Dermis microvascular lymphatic vessel endothelial cell (primary cell): ENCODE results near the gene ALDH1A2. TPM values are rescaled to one million over a fixed set of nuclear protein-coding genes. Genes with fewer than 3 reads are reported as not detected.
"Not testable (repeated sequence)": the region's sequence is repeated elsewhere in the genome, so short reads cannot be mapped to it uniquely, and the experiment has no call there.

Experiments used
- DNase-seq, 2 donors: peaks; one replicate each; pipeline versions ENCODE4 v3.0.0 to v3.0.0-alpha.2; 2010; ENCODE audit warnings: low read depth in 2 of 2
- total RNA-seq: library from RNA; depleted of rRNA; stranded (reverse); fragments of >200 nt; gene quantifications from 2 replicates; pipeline ENCODE4 v1.2.1, GENCODE V29; 2014

Gene ALDH1A2
- total RNA-seq, 1 donor from 2014 or later = 33.5 TPM

DNA sequence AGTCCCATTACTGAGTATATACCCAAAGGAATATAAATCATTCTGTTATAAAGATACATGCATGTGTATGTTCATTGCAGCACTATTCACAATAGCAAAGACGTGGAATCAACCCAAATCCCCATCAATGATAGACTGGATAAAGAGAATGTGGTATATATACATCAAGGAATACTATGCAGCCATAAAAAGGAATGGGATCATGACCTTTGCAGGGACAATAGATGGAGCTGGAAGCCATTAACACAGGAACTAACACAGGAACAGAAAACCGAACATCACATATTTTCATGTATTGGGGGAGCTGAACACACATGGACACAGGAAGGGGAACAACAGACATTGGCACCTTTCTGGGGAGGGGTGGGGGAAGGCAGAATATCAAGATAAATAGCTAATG lies 65.8 kb downstream of the ALDH1A2 start:
- not testable (repeated sequence) for DNase-seq

DNA sequence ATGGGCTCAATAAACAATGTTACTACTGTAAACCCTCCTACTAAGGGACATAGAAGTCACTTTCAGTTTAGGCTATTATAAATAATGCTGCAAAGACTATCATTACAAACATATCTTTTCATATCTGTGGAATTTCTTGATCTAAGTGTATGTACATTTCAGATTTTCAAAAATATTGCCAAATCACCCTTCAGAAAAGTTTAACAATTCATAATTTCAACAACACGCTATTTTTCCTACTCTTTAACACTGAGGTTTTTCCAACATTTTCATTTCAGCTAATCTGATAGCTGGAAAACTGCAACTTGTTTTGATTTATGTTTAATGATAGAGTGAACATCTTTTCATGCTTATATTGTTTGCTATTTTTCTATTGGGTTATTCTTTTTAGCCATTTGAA lies 69.0 kb downstream of the ALDH1A2 start:
- no peak for DNase-seq

DNA sequence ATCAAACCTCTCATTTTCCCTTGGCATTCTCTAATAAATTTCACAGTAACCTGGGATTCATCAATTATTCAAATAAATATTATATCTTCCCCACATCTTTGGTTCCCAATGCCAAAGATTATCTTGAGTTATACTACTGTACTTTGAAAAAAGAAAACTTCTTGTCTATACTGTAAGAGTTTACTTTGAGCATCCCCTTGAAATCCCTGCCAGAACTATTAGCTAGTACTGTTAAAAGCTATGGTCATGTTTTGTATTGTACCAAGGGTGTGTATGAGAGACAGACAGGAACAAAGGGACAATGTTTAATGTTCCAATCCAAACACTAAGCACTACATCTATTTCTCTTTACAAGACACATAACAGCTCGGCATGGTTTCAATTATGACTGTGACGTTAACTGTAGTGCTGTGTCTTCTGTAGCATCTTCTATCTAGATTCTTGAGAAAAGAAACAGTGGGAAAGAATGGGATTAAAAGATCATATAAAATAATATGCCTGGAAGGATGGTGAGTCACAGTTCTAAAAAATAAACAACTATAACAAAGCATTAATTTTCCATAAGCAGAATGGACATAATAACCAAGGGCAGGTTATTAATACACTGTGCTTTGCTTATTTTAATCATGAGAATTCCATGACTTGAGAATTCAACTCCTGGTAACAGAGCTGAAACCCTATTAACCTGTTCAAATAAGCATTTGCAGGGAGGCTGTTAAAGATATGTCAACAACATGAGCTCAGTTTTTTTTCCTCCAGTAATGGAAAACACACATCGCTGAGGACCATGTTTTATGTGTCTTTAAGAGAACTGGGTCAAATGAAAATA lies 71.1 kb downstream of the ALDH1A2 start:
- DNase-seq = peak in 1 of 2 donors; percentile 28

DNA sequence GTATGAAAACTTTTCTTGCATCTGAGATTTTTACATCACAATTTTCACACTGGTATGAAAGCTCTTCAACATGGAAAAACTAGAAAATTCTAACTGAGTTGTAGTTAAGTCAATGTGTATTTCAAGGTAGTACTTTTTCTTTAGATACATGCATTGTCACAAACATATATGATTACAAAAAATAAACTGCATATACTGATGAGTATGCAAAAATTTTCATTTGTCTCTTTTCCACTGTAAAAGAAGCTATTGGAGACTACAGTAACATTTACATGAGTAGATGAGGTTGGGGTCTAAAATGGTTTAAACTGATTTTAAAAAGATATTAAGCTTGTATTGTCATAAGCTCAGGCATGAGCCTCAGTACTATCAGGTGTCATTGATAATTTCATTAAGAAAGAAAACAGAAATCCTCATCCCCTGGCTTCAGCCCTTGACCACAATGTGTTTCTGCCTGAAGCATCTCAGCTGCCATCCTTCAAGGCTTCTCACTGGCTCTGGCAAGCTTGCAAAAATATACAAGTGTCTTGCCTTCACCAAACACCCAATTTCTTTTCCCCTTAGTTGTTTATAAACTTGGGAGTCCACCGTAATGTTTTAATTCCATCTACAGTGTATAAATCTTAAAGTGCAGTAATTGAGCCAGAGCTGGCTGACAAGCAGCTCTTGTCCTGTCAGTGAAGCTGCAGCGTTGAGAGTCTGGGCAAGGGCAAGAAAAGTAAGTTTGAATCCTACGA lies 71.9 kb downstream of the ALDH1A2 start:
- DNase-seq = no peak

DNA sequence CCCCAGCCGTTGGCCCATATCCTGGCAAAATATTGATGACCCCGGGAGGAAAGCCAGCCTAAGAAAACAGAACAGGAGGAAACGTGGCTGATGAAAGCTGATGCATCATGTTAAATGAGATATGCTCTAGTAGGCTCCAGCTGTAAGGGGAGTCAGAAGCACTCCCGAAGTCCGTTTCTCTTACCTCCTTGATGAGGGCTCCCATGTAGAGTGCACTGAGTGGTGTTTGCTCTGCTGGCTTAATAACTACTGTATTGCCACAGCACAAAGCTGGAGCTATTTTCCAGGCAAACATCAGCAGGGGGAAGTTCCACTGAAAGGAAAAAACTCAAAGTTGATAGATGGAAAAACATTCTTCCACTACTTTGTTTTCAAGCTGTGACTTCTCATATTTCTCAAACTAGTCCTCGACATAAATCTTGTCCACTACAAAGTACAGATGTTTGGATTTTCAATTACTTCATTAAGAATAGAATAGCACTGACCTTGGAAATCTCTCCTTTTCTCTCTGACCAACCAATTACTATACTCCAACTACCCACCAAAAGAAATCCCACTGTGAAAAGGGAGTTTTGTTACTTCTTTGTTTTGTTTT lies 72.7 kb downstream of the ALDH1A2 start:
- peak in 1 of 2 donors; percentile 12 for DNase-seq

DNA sequence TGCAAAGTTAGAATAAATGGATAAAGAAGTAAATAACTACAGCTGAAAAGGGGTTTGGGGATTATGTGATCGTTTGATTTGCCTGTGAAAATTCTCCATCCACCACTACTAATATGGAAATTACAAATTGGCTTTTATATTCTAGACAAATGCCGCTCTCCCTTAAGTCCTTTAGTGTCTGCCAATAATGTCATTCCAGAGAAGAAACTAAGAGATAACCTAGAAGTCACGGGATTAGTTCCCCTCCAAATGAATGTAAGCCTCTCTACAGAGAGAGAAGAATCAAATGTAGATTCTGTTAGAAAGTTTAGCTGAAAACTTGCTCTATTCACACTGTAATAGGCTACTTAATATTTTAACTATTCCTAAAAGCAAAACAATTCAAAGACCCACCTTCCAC lies 92.0 kb downstream of the ALDH1A2 start:
- no peak for DNase-seq

DNA sequence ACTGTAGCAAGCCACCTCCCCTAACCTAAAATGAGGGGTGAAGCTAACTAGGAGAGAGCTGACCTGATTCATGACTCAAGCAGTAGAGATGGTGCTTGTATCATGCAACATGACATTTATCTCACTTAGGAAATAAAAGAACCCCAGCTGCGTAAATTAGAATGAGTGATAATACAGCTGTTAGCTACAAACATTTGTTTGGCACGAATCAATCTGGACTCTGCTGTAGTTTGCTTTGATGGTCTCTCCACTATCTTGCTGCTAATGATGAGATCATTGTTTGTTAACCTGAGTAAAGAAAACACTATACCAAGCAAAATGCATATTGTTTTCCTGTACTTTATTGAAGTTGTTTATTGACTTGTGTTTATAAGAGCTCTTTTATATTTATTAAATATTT lies 92.6 kb downstream of the ALDH1A2 start:
- DNase-seq = no peak

DNA sequence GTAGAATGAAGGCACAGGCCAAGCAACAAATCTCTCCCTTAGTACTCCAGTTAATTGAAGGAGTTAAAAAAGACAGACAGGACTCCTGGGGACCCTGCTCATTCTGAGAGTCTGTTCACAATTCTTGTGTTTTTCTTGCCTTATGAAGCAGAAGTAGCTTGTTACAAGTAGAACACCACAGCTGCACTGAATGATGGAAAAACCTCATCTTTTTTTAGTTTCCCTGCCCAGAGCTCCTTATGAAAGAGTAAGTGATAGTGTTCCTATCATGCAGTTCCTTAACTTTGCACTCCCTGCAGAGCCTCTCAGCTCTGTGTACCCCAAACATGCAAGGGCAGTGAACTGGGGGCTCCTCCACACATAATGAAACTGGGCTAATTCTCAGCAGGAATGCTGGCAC lies 95.5 kb downstream of the ALDH1A2 start:
- no peak for DNase-seq

DNA sequence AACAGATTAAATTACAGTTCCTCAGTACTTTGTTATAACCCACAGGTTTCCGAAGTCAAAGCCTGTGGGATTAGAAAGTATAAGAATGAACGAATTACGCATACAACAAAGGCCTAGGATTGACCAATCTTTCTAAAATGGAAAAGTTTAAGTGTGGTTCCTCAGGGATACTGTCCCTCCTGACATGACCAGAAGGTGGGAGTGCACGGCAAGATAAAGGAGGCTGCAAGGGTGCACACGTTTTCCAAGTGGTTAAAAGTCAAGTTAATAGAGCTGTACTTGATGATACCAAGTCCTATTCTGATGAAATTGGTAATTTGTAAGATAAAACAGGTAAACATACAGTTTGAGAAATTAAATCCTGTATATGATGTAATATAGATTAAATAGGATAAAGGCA lies 96.2 kb downstream of the ALDH1A2 start:
- peak; percentile 7 to 29 for DNase-seq

DNA sequence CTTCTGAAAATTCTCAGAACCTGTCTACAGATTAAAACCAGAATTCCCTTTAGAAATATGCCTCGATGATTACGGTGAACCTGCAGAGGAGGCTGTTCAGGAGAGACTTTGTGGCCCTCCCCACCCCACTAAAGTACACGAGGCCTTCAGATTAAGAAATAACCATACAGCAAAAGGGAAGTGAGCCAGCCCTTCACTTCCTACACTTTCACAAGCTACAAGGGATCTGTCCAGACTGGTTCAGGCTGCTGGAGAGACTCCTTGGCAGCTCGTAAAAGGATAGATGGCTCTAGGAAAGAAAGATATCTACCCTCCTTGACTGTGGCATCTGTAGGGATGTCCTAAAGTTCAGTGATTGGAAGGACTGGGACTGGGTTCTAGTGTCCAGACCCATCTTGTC lies 102.6 kb downstream of the ALDH1A2 start:
- DNase-seq = no peak

DNA sequence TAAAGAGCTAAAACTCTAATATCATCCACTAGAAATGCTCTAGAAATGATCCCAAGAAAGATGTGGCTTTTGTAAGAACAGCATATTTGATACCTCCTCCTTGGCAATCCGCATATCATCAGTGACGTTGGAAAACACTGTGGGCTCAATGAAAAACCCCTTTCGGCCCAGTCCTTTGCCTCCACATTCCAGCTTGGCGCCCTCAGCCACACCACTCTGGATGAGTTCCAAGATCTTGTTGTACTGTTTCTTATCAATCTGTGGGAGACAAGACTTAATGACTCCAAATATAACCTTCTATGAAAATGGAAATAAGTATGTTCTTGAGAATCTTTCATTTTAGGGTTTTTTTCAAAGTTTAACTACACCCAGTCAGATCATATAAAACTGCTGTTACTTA lies 103.6 kb downstream of the ALDH1A2 start:
- no peak for DNase-seq

DNA sequence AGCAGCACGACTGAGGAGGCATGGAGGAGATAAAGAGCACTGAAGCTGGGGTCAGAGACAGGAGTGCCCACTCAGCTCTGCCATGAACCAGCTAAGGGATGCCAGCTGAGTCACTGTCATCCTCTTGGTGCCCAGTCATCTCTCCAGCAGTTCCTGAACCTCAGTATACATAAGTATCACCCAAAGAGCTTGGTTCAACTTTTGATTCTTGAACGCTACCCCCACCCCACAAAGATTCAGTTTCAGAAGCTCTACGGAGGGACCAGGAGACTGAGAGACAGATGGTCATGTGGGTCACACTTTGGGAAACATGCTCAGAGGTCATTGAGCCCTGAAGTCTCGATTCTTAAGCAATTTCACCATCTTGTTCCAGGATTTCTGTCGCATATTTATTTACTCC lies 108.4 kb downstream of the ALDH1A2 start:
- DNase-seq = no peak

DNA sequence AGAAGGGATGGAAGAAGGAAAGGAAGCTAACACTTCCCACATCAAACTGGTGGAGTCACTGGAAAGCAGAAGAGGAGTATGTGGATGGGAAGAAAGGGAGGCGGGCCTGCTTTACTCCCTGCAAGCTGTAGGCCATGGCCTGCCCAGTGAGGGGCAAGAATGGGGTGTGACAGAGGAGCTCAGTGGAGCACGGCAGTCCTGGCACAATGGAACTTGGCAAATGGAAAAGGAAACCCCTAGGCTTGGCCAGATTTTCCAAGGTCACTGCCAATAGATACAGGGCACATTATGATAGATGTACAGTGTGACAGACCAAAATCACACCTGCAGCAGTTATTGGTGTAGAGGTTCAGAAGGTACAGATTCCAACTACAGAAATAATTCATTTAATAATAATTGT lies 111.6 kb downstream of the ALDH1A2 start:
- DNase-seq = no peak

DNA sequence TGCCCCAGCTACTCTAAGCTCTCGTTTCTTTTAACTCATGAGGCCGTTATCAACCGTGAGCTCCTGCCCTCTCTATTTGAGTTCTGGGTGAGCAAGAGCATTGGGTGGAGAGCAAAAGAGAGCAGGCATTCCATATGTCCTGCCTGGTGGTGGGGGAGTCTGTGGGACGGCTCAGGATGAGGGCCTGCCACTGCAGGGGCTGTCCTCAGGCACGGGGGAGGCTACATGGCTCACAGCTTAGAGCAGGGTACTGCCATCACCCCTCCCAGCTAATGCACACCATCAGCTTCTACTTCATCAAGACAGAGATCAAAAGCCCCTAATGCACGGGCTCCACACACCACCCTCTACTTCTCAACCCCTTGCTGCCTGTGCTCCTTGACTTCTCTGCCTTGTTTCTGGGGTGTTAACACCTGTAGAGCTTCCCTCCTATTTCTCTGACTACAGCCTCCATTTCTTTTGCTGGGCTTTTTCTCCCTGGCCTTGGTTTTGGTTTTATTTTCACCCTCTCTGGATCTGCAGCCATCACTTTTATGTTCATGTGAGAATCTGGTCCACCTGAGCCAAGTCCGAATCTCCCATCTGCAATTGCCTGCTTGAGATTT lies 114.1 kb downstream of the ALDH1A2 start:
- DNase-seq = no peak

DNA sequence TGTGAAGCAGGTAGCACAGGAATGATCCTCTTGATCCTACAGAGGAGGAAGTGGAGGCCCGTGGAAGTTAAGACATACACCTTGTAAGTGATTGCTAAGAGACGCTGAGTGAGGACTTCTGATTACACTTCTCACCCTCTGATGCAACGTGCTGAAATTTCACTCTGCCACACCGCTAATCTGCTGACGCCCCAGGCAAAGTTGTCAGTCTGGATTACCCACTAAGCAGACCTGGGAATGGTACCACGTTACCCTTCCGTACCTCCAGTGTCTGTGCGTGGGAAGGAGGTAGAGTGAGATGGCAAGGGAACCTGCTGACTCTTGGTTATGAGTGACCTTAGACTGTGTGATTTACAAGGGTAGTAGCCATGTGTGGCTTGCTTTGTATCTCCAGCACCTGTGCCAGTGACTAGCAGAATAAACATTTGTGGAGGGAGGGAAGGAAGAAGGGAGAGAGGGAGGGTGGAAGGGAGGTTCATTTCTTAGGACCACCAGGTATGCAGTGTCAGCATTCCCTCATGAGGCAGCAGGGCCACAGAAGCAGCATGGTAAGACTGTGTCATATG lies 115.0 kb downstream of the ALDH1A2 start:
- no peak for DNase-seq

DNA sequence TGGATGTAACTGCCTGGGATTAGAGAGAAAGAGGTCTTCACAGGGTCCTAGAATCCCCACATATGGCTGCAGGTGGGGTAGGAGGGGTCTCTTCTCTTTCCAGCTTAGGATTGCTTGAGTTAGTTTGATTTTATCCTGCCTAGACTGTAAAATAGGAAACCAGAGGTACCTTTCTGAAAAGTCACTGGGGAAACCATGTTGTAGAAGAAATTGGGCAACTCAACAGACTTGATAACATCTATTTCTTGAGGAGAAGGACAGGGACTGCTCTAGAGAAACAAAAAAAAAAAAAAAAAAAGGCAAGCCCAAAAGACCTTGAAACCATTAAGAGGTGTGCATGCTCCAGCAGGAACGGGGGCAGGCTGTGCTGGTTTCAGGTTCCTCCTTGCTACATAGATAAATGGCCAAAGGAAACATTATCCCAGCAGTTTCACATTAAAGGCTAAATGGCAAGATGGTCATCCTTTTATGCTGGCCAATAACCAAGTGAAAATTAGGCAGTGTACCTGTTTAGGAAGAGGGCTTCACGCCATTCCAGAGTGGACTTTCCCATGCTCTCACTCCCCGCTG lies 116.1 kb downstream of the ALDH1A2 start:
- no peak for DNase-seq

DNA sequence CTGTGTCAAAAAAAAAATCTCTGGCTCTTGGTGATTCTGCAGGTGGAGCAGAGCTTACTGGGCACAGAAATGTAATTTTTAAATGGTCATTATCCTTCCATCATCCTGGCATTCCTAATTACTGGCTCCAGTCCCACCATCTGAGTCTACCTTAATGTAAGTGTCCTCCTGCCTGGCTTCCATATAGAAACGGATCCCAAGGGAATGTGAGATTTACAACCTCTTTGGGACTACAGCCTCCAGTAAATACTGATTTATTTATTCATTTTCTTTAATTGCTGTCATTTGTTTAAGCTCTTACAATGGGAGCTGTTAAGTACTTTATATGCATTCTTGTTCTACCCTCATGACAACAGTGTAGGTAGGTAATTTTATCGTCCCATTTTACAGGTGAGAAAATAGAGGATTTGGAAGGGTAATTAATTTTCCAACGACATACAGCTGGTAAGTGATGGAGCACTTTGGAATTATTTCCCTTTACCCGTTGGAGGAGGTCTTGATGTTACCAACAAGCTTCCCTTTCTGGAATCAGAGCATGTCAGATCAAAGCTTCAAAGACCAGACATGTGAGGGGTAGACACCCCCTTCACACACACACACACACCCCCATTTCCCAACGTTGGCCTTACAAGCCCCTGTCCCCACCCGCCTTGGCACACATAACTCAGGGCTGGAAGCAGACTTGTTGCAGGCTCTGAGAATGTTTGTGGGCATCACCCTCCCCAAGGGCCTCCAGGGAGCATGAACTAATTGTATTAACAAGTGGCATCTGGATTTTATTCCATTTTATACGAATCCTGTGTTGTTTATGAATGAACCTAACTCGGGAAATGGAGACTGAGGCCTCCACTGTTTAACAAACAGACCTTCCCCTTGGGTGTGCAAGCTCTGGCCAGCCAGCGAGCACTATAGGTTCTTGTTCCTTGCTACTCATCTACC lies 116.9 kb downstream of the ALDH1A2 start:
- no peak for DNase-seq

DNA sequence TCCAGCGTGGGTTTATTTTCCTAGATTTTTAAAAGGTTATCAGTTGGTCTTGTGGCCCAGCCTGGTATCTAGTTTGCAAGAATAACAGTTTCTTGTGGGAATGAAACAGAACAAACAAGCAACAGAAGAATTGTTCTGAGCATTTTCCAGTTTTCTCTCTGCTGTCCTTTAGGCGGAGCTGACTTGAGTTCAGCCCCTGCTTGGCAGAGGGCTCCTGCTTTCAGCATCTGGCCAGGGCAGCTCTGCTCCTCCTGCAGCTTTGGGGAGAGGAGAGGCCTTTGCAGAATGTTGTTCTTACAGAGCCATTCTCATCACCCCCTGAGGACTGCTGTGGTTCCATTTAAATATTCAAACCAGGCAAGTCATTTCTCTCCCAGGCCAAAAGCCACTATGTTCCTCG lies 117.7 kb downstream of the ALDH1A2 start:
- DNase-seq = peak in 1 of 2 donors; percentile 2

DNA sequence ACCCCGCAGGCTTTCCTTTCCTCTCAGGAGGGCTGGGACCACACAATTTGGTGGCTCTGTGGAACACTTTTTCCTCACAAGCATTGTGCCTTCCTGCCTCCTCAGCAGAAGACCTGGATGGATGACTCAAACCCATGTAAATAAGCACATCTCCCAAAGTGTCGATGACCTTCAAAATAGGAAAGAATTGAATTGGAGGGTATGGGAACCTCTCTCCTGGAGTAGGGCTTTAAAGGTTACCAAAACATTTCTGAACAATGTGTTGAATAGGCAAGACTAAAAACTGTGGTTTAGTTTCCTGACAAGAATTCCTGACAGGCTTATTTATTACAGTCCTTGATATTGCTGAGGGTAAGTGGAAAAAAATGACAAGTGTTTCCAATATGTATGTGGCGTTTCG lies 118.2 kb downstream of the ALDH1A2 start:
- DNase-seq = peak in 1 of 2 donors; percentile 28

DNA sequence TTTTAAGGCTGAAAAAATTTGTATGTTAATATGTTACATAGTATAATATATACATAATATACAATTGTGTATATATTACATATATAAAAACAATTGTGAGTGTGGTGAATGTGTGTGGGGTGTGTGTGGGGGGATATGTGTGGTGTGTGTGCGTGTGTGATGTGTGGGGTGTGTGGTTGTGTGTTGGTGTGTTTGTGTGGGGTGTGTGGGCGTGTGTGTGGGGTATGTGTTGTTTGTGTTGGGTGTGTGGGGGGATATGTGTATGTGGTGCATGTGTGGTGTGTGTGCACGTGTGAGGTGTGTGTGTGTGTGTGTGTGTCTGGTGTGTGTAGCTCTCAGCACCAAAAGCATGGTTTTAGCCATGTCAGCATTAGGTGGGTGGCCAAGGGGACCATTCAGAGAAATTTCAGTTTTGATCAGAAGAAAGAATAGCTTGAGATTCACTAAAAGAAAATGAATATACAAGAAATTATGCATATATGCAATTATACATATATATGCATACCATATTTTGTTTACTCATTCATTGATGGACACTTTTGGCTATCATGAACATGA lies 118.9 kb downstream of the ALDH1A2 start:
- DNase-seq = no peak
